Osteoblast (primary cell): ENCODE results near the gene CFAP58. TPM values are rescaled to one million over a fixed set of nuclear protein-coding genes. Genes with fewer than 3 reads are reported as not detected.
A peak's percentile ranks its signal among the peaks of the same experiment; 100 is the strongest.

Source experiments
- DNase-seq: peaks from one replicate; pipeline ENCODE4 v3.0.0; 2011; ENCODE audit warnings: low spot score, mixed read lengths; ENCODE audit not compliant: insufficient read length; ENCODE audit errors: missing footprints
- H2AFZ ChIP-seq: 2 replicates; pipeline ENCODE4 v1.6.0; 2011; ENCODE audit warnings: mild to moderate bottlenecking, low read length
- H3K27ac ChIP-seq: 2 replicates; pipeline ENCODE4 v1.5.1; 2011; ENCODE audit warnings: mild to moderate bottlenecking, low read depth, low read length, moderate library complexity
- H3K27me3 ChIP-seq: 2 replicates; pipeline ENCODE4 v1.6.0; 2012; ENCODE audit warnings: mild to moderate bottlenecking, control low read depth, inconsistent platforms, low read length, moderate library complexity; ENCODE audit not compliant: insufficient read depth
- H3K36me3 ChIP-seq: 2 replicates; pipeline ENCODE4 v1.5.1; 2011; ENCODE audit warnings: mild to moderate bottlenecking, low read length, control low read depth, moderate library complexity; ENCODE audit not compliant: insufficient read depth
- H3K4me1 ChIP-seq: 2 replicates; pipeline ENCODE4 v1.5.1; 2011; ENCODE audit warnings: mild to moderate bottlenecking, low read length, control low read depth, moderate library complexity; ENCODE audit not compliant: insufficient read depth
- H3K4me2 ChIP-seq: 2 replicates; pipeline ENCODE4 v1.6.0; 2011; ENCODE audit warnings: mild to moderate bottlenecking, low read length; ENCODE audit not compliant: insufficient read depth
- H3K4me3 ChIP-seq: fragments of 200-600 bp; sonication (generic); 3 replicates; pipeline ENCODE4 v1.5.1; 2012; ENCODE audit warnings: mild to moderate bottlenecking, low read length, inconsistent platforms; ENCODE audit not compliant: insufficient read depth
- H3K79me2 ChIP-seq: 2 replicates; pipeline ENCODE4 v1.6.0; 2012; ENCODE audit warnings: mild to moderate bottlenecking, low read length, control low read depth, inconsistent platforms; ENCODE audit not compliant: insufficient read depth
- H3K9me3 ChIP-seq: 2 replicates; pipeline ENCODE4 v1.5.1; 2011; ENCODE audit warnings: low read depth, low read length, control low read depth
- H4K20me1 ChIP-seq: 2 replicates; pipeline ENCODE4 v1.6.0; 2012; ENCODE audit warnings: mild to moderate bottlenecking, low read length, control low read depth; ENCODE audit not compliant: insufficient read depth
- CTCF ChIP-seq: IDR thresholded peaks from 2 replicates; pipeline ENCODE4 v1.5.1; 2011; ENCODE audit warnings: mild to moderate bottlenecking, low read depth, low read length, moderate library complexity; ENCODE audit errors: extremely low read depth
- total RNA-seq: library from RNA; depleted of rRNA; stranded (reverse); fragments of >200 nt; gene quantifications from 2 replicates; pipeline ENCODE4 v1.2.3, GENCODE V29; 2012

CFAP58 gene
- total RNA-seq, 1 donor = 0.36 TPM

- no peak overlapping the region for H3K4me3 ChIP-seq
- no peaks in the 10 kb centered on the region for H3K36me3 ChIP-seq
- H3K79me2 ChIP-seq = no peaks in the 10 kb centered on the region
- no peaks in the 10 kb centered on the region for H3K9me3 ChIP-seq
- peak overlapping the region; percentile 68 for H3K27ac ChIP-seq
- TF ChIP-seq CTCF = no peak
- H3K27me3 ChIP-seq = no peaks in the 10 kb centered on the region
- H4K20me1 ChIP-seq = no peaks in the 10 kb centered on the region
- no peak overlapping the region for H3K4me2 ChIP-seq
- no peak overlapping the region for H2AFZ ChIP-seq
- DNase-seq = peak; percentile 90
- peaks cover 51% of the 10 kb centered on the region for H3K4me1 ChIP-seq
Observed at GRCh38 chr10:104445359-104445758, 91.7 kb downstream of the CFAP58 start.

GRCh38 chr10:104446151-104446550 lies 92.5 kb downstream of the CFAP58 start:
- peaks cover 51% of the 10 kb centered on the region for H3K4me1 ChIP-seq
- H3K27me3 ChIP-seq = no peaks in the 10 kb centered on the region
- H2AFZ ChIP-seq = no peak overlapping the region
- no peak overlapping the region for H3K4me2 ChIP-seq
- H3K79me2 ChIP-seq = no peaks in the 10 kb centered on the region
- no peaks in the 10 kb centered on the region for H4K20me1 ChIP-seq
- no peak for DNase-seq
- no peak for TF ChIP-seq CTCF
- H3K9me3 ChIP-seq = no peaks in the 10 kb centered on the region
- H3K4me3 ChIP-seq = no peak overlapping the region
- H3K36me3 ChIP-seq = no peaks in the 10 kb centered on the region
- H3K27ac ChIP-seq = peak overlapping the region; percentile 68

GRCh38 chr10:104447331-104447730 lies 93.7 kb downstream of the CFAP58 start:
- Histone ChIP-seq H3K4me1 (peaks cover 46% of the 10 kb centered on the region), H3K4me3 (no peak overlapping the region), H4K20me1 (no peaks in the 10 kb centered on the region), H3K27me3 (no peaks in the 10 kb centered on the region), H3K27ac (no peak overlapping the region), H3K79me2 (no peaks in the 10 kb centered on the region), H3K9me3 (no peaks in the 10 kb centered on the region), H2AFZ (no peak overlapping the region), H3K36me3 (no peaks in the 10 kb centered on the region), H3K4me2 (no peak overlapping the region)
- no peak for TF ChIP-seq CTCF
- DNase-seq = no peak

GRCh38 chr10:104447906-104448305 lies 94.3 kb downstream of the CFAP58 start:
- H2AFZ ChIP-seq = no peak overlapping the region
- no peak for TF ChIP-seq CTCF
- no peaks in the 10 kb centered on the region for H3K9me3 ChIP-seq
- H3K36me3 ChIP-seq = no peaks in the 10 kb centered on the region
- no peak overlapping the region for H3K4me3 ChIP-seq
- H3K27me3 ChIP-seq = no peaks in the 10 kb centered on the region
- H3K27ac ChIP-seq = no peak overlapping the region
- H4K20me1 ChIP-seq = no peaks in the 10 kb centered on the region
- DNase-seq = peak; percentile 52
- H3K4me1 ChIP-seq = peaks cover 46% of the 10 kb centered on the region
- no peaks in the 10 kb centered on the region for H3K79me2 ChIP-seq
- no peak overlapping the region for H3K4me2 ChIP-seq
